Neural cell (in vitro differentiated cells): ENCODE measurements around the gene CES2.

ENCODE experiments used
- MXI1 ChIP-seq: fragments of 450-650 bp; conservative IDR thresholded peaks from 2 replicates; pipeline ENCODE4 v1.6.1; 2014; ENCODE audit warnings: antibody characterized with exemption, mild to moderate bottlenecking; ENCODE audit not compliant: poor library complexity, severe bottlenecking
- POLR2AphosphoS5 ChIP-seq: IDR thresholded peaks from 2 replicates; pipeline ENCODE4 v1.6.1; 2012
- TAF1 ChIP-seq: IDR thresholded peaks from 2 replicates; pipeline ENCODE4 v1.6.1; 2012; ENCODE audit warnings: low read depth
- TF ChIP-seq, protein P1 (sequence below): fragments of 450-650 bp; IDR thresholded peaks from 2 replicates; pipeline ENCODE4 v1.5.1; 2014; ENCODE audit warnings: antibody characterized with exemption, mild to moderate bottlenecking, moderate library complexity; ENCODE audit not compliant: poor library complexity, severe bottlenecking

DNA sequence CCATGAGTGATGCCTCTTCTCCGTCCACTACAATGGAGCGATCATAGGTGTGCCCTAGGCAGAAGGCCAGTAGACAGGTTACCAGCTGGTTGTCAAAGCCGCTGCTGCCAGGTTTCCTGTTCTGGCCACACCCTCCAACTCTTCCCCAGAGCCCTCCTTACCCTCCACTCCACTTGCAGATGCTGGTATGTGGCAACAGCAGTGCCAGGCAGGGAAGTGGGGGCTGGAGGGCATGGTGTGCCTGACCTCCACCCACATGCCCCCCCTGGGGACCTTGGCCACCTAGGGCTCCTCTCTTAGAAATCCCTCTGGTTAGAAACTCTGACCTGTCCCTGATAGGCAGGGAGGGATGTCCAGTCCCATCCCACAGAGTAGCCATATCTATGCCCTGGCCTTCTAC lies 11.4 kb upstream of the CES2 start:
- TF ChIP-seq MXI1 = no peak
- TF ChIP-seq, protein P1, sequence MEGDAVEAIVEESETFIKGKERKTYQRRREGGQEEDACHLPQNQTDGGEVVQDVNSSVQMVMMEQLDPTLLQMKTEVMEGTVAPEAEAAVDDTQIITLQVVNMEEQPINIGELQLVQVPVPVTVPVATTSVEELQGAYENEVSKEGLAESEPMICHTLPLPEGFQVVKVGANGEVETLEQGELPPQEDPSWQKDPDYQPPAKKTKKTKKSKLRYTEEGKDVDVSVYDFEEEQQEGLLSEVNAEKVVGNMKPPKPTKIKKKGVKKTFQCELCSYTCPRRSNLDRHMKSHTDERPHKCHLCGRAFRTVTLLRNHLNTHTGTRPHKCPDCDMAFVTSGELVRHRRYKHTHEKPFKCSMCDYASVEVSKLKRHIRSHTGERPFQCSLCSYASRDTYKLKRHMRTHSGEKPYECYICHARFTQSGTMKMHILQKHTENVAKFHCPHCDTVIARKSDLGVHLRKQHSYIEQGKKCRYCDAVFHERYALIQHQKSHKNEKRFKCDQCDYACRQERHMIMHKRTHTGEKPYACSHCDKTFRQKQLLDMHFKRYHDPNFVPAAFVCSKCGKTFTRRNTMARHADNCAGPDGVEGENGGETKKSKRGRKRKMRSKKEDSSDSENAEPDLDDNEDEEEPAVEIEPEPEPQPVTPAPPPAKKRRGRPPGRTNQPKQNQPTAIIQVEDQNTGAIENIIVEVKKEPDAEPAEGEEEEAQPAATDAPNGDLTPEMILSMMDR = no peak
- no peak for TF ChIP-seq TAF1
- no peak for TF ChIP-seq POLR2AphosphoS5
